ENCODE data around the gene MLLT3.
"Not testable (repeated sequence)": the region's sequence is repeated elsewhere in the genome, so short reads cannot be mapped to it uniquely, and the experiment has no call there.

Gene MLLT3

GRCh38 chr9:20601292-20601691 is 21.0 kb downstream of the MLLT3 start:
- DNase-seq (ENCODE audit: insufficient read length, low spot score), result no peak
- no peak for FAIRE-seq

GRCh38 chr9:20599195-20599594 is 23.1 kb downstream of the MLLT3 start:
- no peak for FAIRE-seq
- no peak for DNase-seq (ENCODE audit: insufficient read length, low spot score)

GRCh38 chr9:20598367-20598766 is 23.9 kb downstream of the MLLT3 start:
- DNase-seq (ENCODE audit: insufficient read length, low spot score), result no peak
- FAIRE-seq, result peak; percentile 79

GRCh38 chr9:20597862-20598261 is 24.4 kb downstream of the MLLT3 start:
- DNase-seq (ENCODE audit: insufficient read length, low spot score) (no peak), FAIRE-seq (peak; percentile 66)

GRCh38 chr9:20594608-20595007 is 27.7 kb downstream of the MLLT3 start:
- FAIRE-seq, result no peak
- no peak for DNase-seq (ENCODE audit: insufficient read length, low spot score)

GRCh38 chr9:20593537-20593936 is 28.8 kb downstream of the MLLT3 start:
- FAIRE-seq, result peak; percentile 65
- no peak for DNase-seq (ENCODE audit: insufficient read length, low spot score)

GRCh38 chr9:20593105-20593504 is 29.2 kb downstream of the MLLT3 start:
- FAIRE-seq (no peak), DNase-seq (ENCODE audit: insufficient read length, low spot score) (no peak)

- FAIRE-seq, result no peak
Observed at GRCh38 chr9:20592673-20593072, 29.6 kb downstream of the MLLT3 start.

GRCh38 chr9:20591223-20591622 is 31.1 kb downstream of the MLLT3 start:
- no peak for FAIRE-seq

More at GRCh38 chr9:20592673-20593072, 29.6 kb downstream of the MLLT3 start:
- no peak for DNase-seq (ENCODE audit: insufficient read length, low spot score)

GRCh38 chr9:20584968-20585643 is 37.2 kb downstream of the MLLT3 start:
- no peak for DNase-seq (ENCODE audit: insufficient read length, low spot score)
- no peak for FAIRE-seq

More at GRCh38 chr9:20591223-20591622, 31.1 kb downstream of the MLLT3 start:
- DNase-seq (ENCODE audit: insufficient read length, low spot score), result no peak

GRCh38 chr9:20583088-20583487 is 39.2 kb downstream of the MLLT3 start:
- FAIRE-seq; DNase-seq (ENCODE audit: insufficient read length, low spot score): not testable (repeated sequence)

- DNase-seq (ENCODE audit: insufficient read length, low spot score) (no peak), FAIRE-seq (peak; percentile 79)
Observed at GRCh38 chr9:20582150-20582549, 40.1 kb downstream of the MLLT3 start.

- no peak for DNase-seq (ENCODE audit: insufficient read length, low spot score)
- no peak for FAIRE-seq
Observed at GRCh38 chr9:20580673-20581072, 41.6 kb downstream of the MLLT3 start.

- FAIRE-seq (peak; percentile 40), DNase-seq (ENCODE audit: insufficient read length, low spot score) (no peak)
Observed at GRCh38 chr9:20579524-20580314, 42.6 kb downstream of the MLLT3 start.

- DNase-seq (ENCODE audit: insufficient read length, low spot score), result no peak
- FAIRE-seq, result peak; percentile 37
Observed at GRCh38 chr9:20573023-20573422, 49.3 kb downstream of the MLLT3 start.

GRCh38 chr9:20570756-20571155 is 51.5 kb downstream of the MLLT3 start:
- DNase-seq (ENCODE audit: insufficient read length, low spot score) (no peak), FAIRE-seq (peak; percentile 77)

GRCh38 chr9:20570087-20570486 is 52.2 kb downstream of the MLLT3 start:
- no peak for FAIRE-seq
- no peak for DNase-seq (ENCODE audit: insufficient read length, low spot score)

- no peak for FAIRE-seq
Observed at GRCh38 chr9:20569525-20569924, 52.8 kb downstream of the MLLT3 start.

GRCh38 chr9:20568400-20568799 is 53.9 kb downstream of the MLLT3 start:
- DNase-seq (ENCODE audit: insufficient read length, low spot score) (no peak), FAIRE-seq (no peak)

More at GRCh38 chr9:20569525-20569924, 52.8 kb downstream of the MLLT3 start:
- DNase-seq (ENCODE audit: insufficient read length, low spot score), result no peak

- no peak for DNase-seq (ENCODE audit: insufficient read length, low spot score)
- no peak for FAIRE-seq
Observed at GRCh38 chr9:20566401-20566800, 55.9 kb downstream of the MLLT3 start.

GRCh38 chr9:20564650-20565049 is 57.6 kb downstream of the MLLT3 start:
- no peak for FAIRE-seq

GRCh38 chr9:20563917-20564316 is 58.4 kb downstream of the MLLT3 start:
- no peak for DNase-seq (ENCODE audit: insufficient read length, low spot score)
- no peak for FAIRE-seq

More at GRCh38 chr9:20564650-20565049, 57.6 kb downstream of the MLLT3 start:
- DNase-seq (ENCODE audit: insufficient read length, low spot score), result no peak
